CD4-positive, alpha-beta T cell treated with Interleukin-12 subunit alpha and Interleukin-12 subunit beta, for 1 hour (primary cell): Measurements from ENCODE around the gene ETV6.

ENCODE experiments used
- DNase-seq: peaks from one replicate; pipeline ENCODE4 v3.0.0-alpha.2; 2020

Gene ETV6

DNA sequence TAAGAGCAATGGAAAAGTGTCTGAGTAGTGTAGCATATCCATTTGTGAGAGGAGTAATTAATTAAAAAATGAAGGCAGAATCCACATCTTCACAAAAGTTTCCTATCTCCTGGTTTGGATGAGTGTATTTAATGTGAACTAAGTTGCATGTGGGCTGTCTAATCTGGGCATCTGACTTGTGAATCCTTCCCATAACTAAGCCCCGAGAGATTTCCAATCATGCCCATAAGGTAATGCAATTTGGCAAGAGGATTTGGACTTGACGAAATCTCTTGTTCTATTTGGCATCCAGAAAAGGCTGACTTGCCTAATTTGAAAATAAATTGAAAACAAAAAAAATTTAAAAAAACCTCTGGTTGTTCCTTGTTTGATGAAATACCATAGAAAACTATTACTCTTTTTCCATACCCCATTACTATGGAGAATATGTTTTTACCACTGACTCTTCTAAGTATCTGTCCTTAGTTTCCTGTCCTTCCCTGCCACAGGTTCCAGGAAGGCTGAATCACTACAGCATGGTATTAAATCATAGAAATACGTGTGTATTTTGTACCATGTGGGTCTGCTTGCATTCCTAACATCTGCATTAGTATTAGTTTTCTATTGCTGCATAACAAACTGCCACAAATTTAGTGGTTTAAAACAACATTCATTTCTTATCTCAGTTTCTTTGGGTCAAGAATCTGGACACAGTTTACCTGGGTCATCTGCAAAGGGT is 48.4 kb downstream of the ETV6 start:
- DNase-seq, result no peak

DNA sequence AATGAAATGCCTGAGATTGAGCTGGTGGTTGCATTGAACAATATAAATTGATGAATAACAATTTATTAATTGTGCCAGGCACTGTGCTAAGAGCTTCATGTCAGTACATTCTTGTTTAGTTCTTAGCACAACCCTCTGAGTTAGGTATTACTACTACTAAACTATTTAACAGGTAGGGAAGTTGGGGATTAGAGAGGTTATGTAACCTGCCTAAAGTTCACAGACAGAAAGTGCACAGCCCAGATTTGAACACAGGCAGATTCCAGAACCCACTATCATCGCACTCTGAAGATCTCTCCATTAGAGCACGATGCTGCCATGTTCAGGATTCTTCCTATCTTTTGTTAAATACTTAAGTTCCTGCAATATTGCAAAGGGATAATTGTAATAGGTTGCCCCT is 49.3 kb downstream of the ETV6 start:
- DNase-seq, result no peak

DNA sequence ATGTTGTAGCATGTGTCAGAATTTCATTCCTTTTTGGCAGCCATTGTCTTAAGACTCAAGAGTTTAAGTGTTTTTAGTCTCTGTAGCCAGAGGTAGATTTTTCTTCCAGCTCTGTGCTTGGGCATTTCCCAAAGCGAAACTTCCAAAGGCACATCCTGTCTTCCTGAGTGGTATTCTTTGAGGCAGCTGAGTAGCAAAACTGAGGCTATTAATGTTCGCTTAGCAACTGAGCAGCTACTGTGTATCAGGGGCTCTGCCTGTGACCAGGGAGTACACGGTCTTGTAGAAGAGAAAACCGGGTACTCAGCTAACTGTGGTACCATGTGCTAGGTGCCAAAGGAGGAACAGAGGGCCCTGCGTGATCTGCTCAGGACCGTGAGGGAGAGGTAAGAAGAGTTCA is 52.0 kb downstream of the ETV6 start:
- no peak for DNase-seq

DNA sequence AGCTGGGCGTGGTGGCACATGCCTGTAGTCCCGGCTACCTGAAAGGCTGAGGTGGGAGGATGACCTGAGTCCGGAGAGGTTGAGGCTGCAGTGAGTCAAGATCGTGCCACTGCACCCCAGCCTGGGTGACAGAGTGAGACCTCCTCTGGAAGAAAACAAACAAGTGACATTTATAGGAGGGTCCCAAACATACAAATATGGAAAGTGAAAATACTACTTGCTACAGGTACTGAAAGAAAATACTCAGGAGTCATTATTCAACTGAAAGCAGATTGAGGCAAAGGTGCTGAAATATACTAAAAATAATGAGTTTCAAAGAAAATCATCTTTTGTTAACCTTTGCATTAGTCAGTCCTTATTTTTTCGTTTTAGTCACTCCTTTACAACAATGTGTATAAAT is 53.5 kb downstream of the ETV6 start:
- DNase-seq, result no peak

DNA sequence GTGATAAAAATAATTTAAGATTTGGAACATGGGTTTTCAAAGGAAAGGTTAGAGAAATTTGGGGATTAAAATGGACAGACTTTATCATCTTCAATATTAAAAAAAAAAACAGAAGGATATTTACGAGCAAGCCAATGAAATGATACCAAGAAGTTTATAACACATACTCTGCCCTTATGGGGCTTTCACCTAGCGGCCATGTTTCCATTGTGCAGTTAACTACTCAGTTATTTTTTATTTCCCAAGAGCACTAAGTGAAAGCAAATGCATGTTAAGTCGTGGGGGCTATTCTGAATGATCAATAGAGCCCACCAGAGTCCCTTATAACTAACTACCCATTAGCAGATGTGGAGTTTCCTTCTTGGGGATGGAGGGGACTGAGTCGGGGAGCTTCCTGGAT is 53.9 kb downstream of the ETV6 start:
- no peak for DNase-seq

DNA sequence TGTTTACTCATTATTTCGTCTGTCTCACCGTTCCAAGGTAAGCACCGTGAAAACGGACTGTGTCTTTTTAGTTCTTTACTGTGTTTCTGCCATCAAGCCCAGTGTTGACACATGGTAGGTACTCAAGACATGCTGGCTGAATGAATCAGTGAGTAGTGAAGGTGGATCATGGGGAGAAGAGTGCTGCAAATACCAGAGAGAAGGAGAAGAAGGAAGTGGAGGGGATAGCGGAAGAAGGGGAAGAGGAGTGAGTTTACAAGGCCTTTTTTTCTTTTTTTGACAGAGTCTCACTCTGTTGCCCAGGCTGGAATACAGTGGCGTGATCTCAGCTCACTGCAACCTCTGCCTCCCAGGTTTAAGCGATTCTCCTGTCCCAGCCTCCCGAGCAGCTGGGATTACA is 54.6 kb downstream of the ETV6 start:
- no peak for DNase-seq

DNA sequence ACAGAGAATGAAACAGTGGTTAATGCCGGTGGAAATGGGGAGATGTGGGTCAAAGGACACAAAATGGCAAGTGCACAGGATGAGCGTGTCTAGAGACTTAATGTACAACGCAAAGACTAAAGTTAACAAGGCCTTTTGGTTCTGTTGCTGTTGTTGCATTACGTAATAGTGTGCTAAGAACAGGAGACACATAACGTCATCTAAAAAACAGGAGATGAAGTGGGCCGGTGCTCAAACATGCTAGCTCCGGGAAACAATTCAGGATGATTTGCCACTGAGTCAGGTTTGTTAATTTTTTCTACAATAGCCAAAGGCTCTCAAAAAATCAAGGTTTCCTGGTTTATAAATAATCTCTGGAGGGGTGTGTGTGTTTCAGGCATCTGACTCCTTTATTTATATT is 55.5 kb downstream of the ETV6 start:
- DNase-seq, result no peak

DNA sequence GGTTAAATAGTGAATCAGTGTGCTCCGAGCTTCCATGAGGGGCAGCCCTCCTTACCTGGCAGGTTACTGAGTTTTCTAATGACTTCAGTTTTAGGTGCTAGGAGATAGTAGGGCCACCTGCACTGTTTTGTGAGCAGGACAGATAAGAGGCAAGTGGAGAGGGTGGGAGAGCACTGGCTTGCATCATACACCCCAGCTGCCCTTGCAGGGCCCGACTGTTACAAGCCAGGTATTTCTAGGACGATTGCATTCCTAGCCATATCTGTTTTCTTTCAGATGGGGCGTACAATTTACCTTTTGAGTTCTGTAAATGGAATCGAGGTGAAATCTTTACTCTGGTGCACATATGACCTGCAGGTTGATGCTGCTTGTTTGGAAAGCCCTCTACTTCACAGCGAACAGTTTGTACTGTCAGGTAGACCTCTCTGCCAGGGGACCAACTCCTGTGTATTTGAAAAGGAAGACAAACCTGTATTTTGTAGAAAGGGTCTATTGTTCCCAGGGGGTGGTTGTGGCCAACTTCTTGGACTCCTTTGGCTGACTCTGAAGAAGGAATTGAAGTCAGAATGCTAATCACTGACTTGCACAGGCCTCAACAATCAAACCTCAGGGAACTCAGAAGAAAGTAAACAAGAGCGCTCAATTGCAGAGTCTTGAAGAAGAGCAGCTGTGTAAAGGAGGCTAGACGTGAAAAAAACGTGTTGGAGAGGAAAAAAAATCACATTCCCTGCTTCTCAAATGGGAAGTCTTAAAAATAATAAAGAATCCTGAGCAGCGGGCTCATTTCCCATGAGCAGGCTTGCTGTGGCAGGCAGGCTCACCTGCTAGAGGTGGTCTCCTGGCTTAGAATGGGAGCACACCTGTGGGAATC is 57.3 kb downstream of the ETV6 start:
- DNase-seq, result no peak

DNA sequence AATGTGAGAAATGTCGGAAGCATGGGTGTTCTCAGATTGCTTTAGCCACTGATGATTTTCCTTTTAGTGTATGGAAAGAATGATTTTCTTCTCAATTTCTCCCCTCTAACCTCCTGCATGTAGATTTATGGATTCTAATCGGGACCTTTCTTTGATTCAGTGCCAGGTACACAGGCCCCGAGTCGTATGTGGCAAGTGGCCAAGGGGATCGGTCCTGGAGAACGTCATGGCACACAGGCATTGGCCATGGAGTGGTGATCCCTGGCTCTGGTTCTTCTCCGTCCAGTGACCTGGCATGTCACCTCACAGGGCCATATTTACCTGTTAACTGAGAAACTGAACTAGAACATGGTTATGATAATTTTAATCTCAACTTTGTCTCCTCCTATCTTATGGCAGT is 58.1 kb downstream of the ETV6 start:
- DNase-seq, result no peak

DNA sequence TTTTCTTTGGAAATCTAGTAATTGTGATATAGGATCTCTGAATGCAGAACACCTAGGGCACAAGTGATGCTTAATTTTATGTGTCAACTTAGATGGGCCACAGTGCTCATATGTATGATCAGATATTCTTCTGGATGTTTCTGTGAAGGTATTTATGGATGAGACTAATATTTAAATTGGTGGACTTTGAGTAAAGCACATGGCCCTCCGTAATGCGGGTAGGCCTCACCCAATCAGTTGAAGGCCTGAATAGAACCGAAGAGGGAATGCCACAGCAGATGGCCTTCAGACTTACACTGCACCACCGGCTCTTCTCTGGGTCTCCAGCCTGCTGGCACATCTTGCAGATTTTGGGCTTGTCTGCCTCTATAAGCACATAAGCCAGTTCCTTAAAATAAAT is 60.0 kb downstream of the ETV6 start:
- DNase-seq, result no peak

DNA sequence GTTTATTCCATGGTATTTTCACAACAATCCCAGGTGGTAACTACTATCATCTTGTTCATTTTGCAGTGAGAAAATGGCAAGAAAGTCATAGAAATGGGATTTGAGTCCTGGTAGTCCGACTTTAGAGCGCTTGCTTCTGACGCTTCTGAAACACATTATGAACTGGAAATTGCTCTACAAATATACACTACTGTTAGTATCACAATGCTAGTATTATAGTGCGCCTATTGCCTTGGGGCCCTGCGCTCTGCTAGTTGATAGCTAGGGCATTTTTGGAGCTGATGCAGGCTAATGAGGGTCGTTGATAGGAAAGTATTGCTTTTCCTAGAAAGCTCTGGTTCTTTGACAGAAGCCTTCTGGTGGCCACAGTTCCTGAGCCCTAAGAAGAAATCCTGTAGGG is 61.0 kb downstream of the ETV6 start:
- no peak for DNase-seq

DNA sequence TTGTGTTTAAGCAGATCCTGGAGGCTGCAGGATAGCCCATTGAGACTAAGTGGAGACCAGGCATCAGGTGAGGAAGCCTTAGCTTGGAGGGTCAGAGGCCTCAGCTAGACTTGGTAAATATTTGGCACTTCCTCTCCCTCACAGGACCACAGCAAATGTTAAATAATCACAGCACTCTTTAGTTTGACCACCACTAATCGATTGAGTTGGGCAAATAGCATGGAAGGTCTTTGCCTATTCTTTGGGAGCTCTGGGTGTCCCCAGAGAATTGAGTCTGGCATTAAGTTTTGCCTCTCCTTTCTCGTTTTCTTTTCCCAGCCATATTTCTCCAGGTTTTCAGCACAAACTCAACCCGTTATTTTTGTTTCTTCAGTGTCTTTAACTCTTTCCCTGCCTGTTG is 61.4 kb downstream of the ETV6 start:
- no peak for DNase-seq

DNA sequence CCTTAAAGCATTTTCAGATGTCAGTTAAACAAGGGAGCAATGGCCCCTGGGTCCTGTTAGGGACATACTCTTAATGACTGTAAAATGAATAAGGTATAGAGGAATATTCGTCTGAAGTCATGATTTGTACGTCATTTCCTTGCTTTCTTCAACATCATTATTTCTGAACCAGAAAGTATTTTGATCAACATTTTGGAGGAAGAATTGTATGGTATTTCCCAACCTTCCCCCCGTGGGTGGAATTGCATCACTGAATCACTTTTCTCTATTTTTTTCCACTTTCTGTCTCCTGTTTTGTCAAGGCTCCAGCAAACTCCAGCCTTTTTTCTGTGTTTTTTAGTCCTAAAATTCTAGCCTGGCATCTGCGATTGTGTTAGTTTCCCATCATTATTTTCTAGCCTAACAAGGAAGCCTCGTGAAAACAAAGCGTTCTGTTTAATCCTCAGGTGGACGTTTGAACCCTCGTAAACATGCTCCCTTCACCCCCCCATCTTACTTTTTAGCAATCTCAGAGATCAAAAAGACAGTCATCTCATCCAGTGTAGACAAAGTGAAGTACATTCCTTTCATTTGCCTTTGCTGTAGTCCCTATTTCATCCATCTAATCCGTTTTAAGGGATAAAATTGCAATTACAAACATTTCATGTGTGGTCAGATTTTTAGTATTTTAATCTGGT is 62.3 kb downstream of the ETV6 start:
- DNase-seq, result no peak

DNA sequence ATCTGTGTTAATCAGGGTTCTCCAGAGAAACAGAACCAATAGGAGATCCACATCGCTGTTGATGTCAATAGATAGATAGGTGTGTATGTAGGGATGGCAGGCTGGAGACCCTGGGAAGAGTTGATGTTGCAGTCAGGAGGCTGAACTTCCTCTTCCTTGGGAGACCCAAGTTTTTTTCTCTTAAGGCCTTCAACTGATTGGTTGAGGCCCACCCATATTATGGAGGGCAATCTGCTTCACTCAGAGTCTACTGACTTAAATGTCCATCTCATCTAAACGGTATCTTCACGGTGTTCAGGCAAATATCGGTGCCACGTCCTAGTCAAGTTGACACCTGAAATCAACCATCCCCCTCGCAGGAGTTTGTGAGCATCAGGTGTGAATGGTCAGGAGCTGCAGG is 63.0 kb downstream of the ETV6 start:
- DNase-seq, result no peak

DNA sequence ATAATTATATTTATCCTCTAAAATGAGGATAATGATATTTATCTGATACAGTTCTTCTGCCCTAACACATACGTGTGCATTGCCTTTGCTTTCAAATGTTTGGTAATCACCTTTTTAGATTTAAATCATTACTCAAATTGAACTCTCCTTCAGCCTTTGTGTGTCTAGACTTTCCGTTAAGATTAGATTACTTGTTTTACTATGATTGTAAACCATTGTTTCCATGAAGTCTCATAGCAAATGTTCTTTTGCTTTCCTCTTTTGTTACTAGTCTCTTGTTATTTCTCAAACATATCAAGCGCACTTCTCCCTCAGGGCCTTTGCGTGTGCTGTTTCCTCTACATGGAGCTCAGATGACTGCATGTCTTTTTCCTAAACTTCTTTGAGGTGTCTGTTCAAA is 63.7 kb downstream of the ETV6 start:
- no peak for DNase-seq

DNA sequence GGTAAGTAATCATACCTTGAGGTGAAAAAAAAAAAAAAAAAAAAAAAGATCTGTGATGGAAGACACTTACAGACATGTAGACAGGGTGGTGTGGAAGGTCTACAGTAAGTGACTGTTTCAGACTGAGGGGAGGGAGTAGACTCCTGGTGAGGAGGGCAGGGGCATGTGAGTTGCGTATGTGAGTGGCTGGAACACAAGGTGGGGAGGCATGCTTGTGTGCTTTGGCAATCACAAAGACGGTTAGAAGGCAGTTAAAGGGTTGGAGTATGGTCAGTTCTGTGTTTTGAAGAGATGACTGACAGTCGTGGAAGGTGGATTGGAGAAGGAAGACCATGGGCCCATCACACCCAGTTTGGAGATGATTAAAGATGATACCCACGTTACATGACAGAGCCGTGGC is 65.2 kb downstream of the ETV6 start:
- no peak for DNase-seq

DNA sequence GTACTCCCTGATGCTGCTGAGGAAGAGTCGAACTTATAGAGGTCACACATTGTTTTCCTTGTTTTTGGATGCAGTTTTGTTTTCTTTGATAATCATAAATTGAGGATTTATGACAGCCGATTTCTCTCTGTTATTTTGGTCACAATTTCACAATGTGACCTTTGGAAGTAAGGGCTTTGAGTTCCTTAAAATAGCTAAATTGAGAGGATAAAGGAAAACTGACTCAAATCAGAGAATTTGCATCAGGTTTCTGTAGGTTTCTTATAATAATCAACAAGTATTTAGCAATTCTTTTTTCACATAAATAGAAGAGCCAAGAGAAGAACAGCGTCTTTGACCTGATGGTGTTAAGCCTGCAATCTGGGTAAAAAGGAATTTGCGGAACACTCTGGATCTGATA is 66.1 kb downstream of the ETV6 start:
- no peak for DNase-seq

DNA sequence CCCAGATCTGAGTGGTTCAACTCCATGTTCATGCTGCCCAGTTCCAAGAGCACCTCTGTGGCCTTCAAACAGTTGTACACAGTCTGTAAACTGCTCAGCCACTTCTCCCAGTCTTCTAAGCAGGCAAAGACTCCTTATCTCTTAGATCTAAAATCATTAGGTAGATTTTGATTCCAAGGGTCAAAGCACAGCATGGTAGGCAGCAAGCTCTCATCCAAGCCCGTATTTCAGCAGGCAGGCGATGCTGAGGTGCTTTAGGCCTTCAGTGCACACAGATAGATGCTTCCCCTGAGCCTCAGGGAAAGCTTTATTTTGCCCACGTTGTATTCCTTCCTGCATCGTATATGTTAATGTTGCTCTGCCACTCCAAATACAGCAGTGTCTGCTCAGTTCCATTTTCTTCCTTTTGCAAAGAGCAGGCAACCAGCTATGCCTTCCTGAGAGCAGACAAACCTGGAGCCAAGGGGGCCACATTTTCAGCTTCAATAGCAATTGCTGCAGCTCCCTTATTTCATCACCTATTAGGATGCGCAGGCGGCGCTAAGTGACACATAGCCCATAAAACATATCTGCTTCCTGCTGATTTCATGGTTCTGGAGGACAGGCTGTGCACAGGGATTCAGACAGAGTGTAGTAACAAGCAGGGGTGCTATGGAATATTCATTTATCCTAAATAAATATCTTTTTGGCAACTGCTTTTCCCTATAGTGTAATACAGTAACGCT is 67.5 kb downstream of the ETV6 start:
- no peak for DNase-seq

DNA sequence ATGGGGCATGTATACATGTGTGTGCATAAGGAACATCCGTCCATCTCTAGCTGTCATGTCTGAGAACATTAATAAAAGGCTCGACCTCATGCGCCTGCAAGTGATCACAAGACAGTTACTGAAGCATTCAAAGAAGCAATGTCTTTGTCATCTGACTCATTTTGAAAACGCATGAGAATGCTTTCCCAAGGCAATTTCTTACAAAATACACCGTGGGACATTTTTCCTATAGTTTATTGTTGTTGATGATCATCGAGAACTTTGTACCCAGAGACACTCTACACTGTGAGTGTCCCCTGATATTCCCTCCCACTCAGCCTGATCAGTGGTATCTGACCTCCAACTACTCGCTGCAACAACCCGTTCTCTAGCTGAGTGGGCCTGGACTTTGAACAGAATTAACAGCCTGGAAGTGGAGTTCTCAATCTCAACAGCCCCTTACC is 68.1 kb downstream of the ETV6 start:
- no peak for DNase-seq

DNA sequence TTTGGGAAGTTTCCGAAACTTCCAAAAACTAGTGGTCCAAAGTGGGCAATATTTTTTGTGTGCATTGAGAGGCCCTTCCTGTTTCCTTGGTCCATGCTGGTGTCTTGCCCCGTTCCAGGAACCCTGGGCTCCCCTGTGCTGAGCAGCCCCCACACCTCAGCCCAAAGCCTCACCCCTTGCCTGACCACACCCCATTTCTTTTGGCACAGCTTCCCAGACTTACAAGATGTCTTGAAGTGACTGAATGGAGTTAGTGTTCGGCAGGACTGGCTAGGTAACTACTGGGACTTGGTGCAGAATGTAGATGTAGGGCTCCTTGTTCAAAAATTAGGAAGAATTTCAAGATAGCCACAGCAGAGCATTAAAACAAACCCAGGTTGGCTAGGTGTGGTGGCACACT is 68.6 kb downstream of the ETV6 start:
- DNase-seq, result no peak

DNA sequence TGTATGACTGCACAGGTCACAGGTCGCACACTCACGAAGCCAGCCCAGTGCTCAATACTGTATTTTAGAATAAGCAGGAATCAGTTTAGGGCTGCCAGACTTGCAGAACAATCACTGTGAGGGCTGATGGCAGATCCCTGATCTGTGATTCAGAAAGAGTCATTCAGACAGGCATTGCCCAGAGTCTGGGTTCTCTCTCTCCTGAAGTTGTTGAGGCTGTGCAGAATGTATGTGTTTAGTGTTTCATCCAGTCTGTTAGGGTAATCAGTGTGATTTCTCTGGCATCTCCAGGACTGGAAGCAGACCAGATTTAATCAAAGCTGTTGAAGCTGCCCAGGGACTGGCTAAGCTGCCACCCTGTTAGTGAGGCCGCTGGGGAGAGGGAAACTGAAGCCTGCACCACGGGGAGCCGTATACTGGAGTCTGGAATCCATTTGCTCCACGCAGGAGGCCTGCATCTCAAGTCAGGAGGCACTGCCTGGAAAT is 69.3 kb downstream of the ETV6 start:
- DNase-seq, result no peak

DNA sequence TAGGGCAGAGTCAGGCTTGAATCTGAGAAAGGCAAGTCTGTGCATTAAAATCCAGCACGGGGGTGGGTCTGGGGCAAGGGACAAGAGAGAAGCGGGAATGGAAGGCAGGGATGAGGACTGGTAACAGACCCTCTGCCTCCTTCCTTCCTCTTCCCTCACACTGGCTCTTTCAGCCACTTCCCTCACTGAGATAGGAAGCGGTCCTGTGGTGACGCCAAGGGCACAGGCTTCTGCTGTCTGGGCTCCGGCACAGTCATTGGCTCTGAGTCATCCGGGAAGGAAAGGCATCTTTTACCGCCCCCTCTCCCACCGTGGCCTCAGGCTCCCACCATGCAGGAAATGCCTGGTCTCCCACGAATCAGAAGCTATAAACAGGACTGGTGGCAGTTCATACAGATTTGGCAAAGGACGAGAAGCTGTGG is 70.2 kb downstream of the ETV6 start:
- peak; percentile 23 for DNase-seq

DNA sequence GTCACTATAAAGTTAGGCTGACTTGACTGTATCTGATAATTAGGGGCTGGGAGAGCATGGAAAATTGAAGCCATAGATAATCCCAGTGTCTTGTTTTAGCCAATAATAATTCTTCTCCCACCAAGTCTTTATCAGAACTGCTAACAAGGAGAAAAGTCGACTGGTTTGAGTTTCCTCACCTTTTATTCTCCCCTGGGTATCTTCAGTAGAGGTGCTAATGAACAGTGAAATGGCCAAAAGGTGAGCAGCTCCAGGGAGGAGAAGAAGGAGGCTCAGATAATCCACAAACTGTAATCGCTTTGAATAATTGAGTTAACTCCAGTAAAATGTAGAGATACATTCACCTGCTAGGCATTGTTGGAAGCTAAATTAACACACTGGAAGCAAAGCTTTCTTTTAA is 72.6 kb downstream of the ETV6 start:
- DNase-seq, result no peak
